NCI-H774 (cell line): Measurements from ENCODE around the gene TPRG1.
A peak's percentile ranks its signal among the peaks of the same experiment; 100 is the strongest.

Source experiments
- DNase-seq: peaks from one replicate; lab custom pipeline; 2025; lab: John Stamatoyannopoulos, UW

Gene TPRG1

DNA sequence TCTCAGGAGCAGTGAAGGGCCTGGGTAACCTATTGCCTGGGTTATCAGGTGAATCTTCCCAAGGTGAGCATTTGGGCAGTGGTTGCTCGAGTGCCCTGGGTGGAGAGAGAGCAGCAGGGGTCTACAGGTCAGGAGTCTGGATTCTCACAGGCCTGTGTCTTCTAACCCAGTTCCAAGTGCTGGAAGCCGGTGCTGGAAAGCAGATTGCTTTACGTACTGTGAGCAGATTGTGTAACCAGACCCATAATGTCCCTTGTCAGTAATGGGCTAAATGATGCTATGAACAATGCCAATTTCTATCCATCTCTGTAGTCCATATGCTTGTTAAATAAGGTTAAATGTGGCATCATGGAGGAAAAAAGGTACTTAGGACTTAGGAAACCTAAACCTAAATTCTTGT lies 106.5 kb downstream of the TPRG1 start:
- no peak for DNase-seq

DNA sequence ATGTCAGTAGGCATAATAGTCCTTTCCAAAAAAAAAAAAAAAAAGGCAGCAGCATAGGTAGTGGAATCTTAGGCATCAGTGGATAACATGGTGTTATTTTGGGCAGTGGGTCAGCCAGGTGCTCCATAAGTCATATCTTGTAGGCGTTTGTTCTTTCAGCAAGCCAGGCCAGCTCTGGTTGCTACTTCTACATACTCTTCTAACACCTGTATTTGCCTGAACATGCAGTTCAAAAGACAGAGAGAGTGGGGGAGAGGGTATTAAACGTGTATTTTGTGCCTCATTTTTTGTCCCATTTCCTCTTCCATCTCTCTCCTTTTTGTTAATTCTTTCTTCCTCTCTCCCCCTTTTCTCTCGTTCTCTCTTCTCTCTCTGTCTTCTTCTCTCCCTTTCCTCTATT lies 110.4 kb downstream of the TPRG1 start:
- DNase-seq: no peak

DNA sequence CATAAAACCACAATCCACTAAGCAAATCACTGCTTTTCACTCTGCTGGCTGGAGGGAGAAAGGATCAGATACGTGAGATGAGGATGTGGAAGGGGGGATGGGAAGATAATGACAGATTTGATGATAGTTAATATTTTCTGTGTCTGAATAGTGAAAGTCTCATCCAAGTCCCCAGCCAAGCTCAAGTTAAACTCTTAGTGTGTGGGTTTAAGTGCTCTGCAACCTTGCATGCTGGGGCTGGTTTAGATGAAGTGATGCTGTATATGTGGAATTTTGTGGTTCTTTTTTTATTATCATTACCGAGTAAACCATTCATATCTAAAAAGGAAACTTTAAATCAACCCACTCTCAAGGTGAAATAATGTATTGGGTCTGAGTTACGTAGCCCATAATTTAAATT lies 111.0 kb downstream of the TPRG1 start:
- DNase-seq: no peak

DNA sequence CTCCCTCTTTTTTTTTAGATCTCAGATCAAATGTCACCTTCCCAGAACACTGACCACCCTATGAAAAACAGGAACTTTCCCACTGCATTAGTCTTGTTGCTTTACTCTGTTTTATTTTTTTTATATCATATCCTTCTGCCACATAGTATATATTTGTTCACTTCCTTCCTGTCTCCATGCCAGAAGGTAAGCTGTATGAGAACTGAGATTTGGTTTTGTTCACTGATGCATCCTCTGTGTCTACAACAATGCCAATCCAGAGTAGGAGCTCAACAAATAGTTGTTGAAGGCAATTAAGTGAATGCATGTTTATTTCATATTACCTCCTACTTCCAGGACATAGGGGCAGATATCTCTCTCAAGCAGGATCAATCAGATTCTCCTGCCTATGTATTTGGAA lies 114.4 kb downstream of the TPRG1 start:
- no peak for DNase-seq

DNA sequence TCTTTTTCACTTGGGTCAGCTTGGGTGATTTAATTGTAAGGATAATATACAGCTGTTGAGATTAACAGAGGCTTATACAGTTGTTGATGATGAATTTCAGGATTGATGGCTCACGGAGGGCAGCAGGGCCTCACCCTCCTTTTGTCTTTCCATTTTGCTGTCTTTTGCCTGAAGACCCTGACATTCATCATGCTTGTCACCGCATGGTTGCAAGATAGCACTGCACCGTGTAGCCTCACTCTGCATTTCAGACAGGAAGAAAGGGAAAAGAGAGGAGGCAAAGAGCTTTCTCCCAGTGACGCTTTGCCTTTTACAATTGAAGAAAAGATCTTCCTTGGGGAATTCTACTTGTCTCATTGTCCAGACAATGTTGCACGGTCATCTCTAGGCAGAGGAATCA lies 115.1 kb downstream of the TPRG1 start:
- no peak for DNase-seq

DNA sequence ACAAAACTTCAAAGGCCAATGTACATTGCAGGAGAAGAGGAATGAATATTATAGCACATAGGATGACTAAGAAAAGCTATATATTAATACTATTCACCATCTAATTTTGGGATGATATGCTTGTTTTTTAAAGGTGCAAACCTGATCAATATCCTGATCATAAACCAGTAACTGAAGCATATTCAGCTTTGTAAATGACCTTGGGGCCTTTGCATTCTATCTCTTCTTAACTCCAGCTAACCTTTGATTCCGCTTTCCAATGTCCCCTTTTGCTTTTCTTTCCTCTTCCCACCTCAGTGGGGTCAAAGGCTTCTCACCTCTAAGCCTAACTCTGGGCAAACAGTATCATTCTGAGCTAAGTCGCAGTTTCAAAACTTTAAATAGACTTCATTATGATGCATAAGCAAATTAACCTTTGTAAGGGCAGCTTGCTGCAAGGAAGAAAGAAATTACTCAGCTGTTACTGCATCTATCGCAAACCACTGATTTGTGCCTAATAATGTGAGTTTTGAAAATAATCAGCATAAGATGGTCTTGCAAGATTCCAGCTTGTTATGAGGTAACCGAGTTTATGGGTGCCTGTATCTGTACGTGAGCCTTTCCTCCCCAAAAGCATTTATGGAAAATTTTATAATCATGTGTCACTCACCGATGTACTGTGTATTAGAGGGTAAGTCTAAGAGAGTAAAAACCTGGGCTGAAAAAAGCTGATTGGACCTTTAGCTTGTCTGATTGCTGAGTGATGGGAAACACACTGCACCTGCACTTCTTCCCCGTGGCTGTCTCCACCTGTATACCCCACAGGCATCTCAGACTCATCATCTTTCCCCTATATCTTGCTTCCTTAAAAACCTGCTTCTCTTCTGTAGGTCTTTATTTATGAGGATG lies 116.8 kb downstream of the TPRG1 start:
- DNase-seq: no peak

DNA sequence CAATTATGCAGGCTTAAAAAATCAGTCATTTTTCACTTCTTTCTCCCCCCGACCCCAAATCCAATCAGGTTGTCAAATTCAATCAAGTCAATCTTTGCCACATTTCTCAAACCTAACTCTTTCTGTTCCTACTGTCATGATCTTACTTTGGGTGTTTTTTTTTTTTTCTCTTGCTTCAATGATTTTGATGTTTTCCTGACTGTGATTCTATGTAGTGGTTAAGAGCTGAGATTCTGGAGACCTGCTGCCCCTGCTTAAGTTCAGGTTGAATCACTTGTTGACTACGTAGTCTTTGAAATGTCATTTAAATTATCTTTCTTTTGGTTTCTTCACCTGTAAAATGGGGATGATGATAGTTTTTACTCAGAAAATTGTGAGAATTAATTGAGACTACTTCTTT lies 117.5 kb downstream of the TPRG1 start:
- DNase-seq: no peak

DNA sequence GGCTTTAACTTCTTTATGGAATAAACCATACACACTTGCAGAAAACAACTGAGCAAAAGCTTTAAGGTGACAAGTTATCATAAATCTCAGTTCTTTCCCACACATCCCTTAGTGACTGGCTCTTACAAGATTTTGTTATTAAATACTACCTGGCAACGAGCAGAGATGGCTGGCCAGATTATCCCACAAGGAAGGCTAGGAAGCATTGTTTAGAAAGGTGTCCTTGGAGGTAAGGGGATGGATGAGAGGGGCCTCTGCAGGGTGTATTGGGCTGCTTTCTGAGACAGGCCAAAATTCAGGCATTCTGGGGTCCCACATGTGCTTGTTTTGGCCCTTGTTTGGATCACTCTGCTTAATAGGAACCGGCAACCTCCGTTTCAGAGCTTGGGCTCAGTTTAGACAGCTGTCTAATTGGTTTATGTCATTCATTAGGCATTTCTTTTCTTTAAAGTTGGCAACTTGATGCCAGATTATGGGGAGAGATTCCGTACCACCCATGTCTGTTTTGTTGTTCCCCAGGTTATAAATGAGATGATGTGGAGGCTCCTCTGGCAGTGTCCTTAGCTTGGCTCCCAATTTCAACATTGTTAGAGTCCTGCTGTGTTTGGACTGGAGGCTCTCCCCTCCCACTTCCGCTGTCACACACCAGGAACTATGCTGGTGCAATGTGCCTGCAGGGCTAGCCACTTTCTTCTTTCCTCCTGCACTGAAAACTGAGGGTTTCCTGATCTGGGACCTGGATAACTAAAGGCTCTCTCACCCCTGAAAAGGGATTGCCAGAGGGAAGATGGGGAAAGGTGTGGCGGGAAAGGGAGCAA lies 121.1 kb downstream of the TPRG1 start:
- no peak for DNase-seq

DNA sequence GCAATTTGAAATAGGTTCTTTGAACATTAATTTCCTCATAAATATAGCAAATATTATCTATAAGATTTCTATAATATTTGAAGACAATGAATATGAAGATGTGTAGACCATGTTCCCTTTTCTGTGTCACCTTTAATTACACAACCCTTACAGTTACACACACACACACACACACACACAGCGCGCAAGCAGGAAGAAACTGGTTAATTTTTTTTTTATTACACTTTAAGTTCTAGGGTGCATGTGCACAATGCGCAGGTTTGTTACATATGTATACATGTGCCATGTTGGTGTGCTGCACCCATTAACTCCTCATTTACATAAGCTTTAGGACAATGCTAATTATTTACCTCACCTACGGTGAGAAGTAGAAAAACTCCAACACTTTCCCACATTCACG lies 122.9 kb downstream of the TPRG1 start:
- no peak for DNase-seq

DNA sequence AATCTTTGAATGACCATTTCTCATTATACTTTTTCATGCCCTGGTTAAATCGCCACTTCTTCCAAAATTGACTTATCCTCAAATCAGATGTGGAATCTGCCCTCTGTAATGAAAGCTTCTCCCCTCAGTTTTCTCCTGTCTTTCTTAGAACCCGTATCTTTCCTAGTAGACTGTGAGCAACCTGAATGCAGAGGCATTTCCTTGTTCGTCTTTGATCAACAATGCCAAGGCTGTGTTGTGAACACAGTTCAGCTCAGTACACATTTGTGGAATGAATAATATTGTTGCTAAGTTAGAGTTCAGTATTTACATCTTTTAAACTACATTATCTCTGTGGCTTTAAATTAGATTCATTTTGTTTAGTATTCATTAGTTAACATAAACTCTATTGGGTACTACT lies 123.3 kb downstream of the TPRG1 start:
- no peak for DNase-seq

DNA sequence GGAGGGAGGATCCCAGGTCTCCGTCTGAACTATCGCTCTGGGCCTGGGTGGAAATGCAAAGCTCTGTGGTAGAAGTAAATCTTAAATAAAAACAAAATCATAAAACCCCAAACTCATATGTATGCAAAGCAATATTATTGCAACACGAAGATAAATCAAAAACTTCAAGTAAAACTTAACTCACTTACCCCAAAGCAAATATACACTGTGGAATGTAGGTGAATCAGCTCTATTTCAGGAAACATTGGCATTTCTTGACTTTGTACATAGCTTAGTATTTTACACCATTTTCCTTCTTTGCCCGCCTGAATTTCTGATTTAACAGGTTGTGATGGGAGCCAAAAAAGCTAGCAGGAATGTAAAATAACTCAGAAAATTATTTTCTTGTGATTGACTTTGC lies 126.2 kb downstream of the TPRG1 start:
- DNase-seq: no peak

DNA sequence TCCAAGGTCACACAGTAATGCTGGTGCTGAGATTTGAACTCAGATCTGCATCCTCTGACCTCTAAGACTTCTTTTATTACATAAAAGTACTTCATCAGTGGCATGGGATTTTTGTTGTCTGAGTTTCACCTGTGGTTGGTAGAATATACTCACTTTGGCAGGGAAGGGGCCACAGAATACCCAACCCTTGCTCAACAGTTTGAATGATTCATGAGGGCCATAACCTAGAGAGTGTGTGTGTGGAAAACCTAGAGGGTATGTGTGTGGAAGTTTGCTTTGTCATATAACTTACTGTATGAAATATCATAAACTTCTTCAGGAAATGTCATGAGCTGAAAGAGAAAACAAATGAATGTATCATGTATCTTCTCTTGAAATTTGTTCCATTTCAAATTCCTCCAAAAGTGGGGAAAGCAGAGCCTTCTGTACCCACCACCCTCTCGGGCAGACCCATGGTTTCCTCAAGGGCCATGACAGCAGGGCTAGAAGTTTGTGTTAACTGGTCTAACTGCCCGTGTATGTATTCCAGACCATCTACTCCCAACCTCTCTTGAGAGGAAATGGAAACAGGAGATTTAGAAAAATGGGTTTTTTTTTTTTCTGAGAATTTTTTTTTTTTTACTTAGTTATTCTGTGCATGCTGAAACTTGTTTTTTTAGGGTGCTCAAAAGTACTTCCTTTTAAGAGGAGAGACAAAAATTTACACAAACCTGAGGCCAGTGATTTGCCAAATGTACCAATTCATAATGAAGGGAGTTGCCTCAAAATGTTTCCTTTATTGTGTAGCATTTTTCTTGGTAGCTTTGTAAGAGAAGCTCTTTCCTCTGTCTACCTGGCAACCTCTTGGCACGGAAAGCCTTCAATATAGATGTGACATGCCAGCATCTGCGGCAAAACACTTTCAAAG lies 127.0 kb downstream of the TPRG1 start:
- DNase-seq: no peak

DNA sequence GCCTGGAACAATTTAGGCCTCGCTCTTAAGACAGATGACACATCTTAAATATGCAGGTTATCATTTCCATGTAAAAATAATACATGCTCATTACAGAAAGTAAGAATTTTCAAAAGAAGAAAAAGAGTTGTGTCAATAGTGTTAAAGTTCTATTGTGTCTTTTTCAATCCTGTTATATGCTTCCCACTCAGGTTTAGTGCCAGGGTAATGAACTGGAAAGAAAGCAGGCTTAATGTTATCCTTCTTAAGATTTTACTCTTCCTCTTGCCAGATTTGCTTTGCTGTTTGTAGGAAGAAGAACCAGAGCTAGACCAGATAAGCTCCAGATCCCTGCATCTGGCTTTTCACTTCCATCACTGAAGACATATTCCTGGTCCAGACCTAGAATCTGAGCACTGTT lies 128.6 kb downstream of the TPRG1 start:
- DNase-seq: no peak

DNA sequence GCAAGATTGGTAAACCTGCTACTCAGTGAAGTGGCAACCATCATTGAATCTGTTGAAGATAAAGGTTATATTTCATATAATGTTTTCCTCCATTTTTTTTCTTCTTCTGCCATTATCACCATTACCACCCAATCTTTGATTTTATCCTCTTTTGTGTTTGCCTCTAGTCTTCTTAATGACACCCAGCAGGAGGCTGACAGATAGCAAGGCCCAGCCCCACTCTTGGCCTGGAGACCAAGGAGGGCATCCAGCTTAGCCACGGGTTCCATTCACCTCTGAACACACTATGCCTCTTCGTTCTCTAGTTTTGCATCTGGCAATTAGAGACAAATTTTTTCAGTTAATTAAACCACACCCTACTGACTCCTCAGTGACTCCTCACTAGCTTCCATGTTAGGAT lies 129.7 kb downstream of the TPRG1 start:
- DNase-seq: no peak

DNA sequence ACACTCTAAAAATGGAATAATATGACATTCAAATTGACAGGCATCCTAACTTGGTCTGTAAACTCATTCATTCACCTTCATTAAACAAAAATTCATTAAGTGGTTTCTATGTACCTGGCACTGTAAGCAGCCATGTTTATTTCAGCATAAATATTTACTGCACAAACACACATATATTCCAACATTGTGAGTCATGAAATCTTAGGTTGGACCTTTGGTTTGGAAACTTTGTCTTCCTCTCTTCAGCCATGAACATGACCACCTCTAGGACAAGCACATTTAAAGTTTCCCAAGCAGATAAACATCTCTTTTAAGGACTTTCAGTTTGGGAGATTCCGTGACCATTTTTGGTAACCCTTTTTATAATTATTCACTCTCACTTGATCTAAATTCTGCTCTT lies 131.8 kb downstream of the TPRG1 start:
- no peak for DNase-seq

DNA sequence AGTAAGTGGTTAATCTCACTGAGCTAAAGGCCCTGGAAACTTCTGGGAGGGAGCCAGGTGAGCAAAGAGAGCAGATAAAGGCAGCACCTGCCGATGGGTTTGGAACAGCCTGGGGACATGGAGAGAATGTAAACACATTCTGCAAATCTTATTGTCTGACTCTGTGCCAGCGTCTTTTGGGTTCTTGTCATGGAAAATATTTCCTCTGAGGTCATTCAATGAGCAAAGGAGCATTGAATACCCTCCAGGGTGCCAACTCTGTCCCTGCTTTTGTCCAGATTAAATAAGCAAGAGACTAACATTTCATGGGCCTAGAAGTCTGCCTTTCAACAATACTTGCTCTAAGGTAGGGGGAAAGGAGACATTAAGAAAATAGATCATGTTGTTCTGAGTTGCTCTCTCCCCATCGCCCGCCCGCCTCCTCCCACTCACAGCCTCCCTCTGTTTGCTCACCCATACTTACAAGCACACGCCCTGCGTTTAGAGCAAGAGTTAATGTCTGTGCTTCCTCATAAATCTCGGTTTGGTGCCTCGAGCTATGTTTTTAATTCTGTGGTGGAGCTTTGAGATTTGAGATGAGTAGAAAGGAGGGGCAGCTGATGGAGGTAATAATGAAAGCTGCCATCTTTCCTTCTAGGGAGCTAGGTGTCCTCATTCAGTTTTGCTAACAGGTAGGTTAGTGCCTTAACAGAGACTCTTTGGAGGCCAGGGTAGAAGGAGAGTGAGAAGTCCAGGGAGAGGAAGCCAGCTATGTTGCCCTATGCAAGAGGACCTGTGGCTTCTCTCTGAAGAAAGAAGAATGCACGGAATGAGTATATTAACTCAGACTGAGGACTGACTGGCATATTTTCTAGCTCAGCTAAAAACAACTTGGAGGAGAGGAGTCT lies 132.9 kb downstream of the TPRG1 start:
- peak; percentile 96 for DNase-seq

DNA sequence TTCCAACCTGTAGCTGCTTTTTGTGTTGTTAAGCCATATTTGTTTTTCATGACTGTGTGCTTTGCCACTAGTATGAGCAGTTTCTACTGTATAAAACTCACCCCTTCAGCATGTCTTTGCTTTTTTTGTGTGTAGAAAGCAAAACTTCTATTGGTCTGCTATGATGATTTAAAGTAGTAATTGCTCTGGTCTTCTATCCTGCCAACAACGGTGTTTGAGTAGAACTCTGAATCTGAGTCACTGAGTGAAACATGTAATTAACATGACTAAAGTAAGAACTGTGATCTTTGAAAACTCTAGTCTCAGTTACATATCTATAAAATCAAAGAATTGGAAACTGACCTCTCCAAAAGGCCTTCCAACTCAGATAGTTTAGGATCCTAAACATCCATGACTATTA lies 133.6 kb downstream of the TPRG1 start:
- peak; percentile 45 for DNase-seq

DNA sequence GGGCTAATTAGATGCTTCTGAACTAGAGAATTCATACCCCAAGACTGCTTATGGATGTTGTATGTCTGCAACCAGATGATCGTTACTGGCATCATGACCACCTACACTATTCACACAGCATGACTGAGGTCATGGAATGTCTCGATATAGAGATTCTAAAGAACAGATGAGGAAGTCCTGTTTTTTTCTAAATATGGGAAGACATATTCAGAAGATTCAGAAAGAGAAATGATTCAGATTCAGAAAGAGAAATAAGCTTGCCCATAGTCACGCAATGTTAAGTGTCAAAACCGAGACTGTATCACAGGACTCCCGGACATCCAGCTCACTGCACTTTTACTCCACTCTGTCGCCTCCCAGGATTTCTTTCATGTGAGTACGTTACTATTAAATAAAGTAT lies 136.2 kb downstream of the TPRG1 start:
- no peak for DNase-seq

DNA sequence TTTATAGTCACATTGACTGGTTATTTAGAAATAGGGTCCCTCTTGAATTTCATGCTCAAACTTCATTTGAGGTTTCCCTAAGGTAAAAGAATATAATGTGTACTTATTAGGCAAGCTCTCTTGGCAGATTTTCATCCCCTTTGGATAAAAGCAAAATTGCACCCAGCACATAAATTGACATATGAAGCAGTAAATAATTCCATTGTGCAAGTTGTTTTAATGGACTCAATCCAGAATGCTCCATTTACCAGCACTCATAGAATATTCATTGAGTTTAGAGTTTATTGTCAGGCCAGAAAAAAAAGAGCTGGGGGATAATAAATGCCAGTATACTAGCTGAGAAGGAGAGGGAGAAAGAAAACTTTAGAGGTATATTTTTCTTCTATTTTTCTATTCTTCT lies 136.8 kb downstream of the TPRG1 start:
- DNase-seq: no peak

DNA sequence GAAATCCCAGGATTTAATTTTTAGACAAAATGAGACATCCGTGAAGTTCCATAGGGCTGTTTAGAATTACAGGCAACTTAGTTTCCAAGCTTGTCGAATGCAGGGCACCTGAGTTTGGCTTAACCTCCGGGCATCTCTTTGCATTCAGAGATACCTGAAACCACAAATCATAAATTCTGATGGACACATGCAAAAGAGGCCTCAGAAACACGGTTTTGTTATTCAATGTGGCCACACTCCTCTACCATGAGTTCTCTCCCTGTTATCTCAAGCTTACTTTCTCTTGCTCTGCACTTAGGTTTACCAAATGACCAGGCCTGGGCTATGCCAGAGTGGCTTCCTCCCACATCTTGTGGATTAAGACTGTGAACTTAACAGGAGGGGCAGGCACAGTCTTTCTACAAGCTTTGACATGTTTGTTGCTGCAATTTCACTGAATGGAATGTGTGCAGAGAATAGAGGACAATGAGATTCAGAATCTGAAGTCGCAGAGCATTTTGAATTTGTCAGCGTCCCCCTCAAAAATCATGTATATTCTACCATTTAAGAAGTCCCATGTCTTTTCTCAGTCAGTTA lies 137.7 kb downstream of the TPRG1 start:
- DNase-seq: no peak

DNA sequence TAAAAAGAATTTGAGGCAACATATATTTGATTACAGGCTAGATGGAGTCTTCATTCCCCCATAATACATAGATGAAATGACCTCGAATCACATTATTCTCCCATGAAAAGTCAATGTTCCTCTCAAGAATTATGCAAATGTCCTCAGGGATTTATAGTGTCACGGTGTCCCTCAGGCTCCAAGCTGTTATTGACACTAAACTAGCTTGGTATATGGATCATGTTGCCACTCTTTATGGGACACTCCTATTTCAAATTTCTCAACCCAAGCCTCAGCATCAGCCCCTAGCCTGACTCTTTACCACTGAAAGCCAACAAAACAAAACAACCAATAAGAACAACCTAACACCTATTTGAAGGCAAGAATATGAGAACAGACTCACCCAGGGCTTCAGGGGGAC lies 139.8 kb downstream of the TPRG1 start:
- DNase-seq: no peak
